Osteoblast (primary cell): ENCODE data around the gene KDM4F. TPM values are rescaled to one million over a fixed set of nuclear protein-coding genes. Genes with fewer than 3 reads are reported as not detected.

ENCODE experiments used
- DNase-seq: peaks from one replicate; pipeline ENCODE4 v3.0.0; 2011; ENCODE audit warnings: low spot score, mixed read lengths; ENCODE audit not compliant: insufficient read length; ENCODE audit errors: missing footprints
- H2AFZ ChIP-seq: 2 replicates; pipeline ENCODE4 v1.6.0; 2011; ENCODE audit warnings: mild to moderate bottlenecking, low read length
- H3K27ac ChIP-seq: 2 replicates; pipeline ENCODE4 v1.5.1; 2011; ENCODE audit warnings: mild to moderate bottlenecking, low read depth, low read length, moderate library complexity
- H3K27me3 ChIP-seq: 2 replicates; pipeline ENCODE4 v1.6.0; 2012; ENCODE audit warnings: mild to moderate bottlenecking, control low read depth, inconsistent platforms, low read length, moderate library complexity; ENCODE audit not compliant: insufficient read depth
- H3K36me3 ChIP-seq: 2 replicates; pipeline ENCODE4 v1.5.1; 2011; ENCODE audit warnings: mild to moderate bottlenecking, low read length, control low read depth, moderate library complexity; ENCODE audit not compliant: insufficient read depth
- H3K4me1 ChIP-seq: 2 replicates; pipeline ENCODE4 v1.5.1; 2011; ENCODE audit warnings: mild to moderate bottlenecking, low read length, control low read depth, moderate library complexity; ENCODE audit not compliant: insufficient read depth
- H3K4me2 ChIP-seq: 2 replicates; pipeline ENCODE4 v1.6.0; 2011; ENCODE audit warnings: mild to moderate bottlenecking, low read length; ENCODE audit not compliant: insufficient read depth
- H3K4me3 ChIP-seq: fragments of 200-600 bp; sonication (generic); 3 replicates; pipeline ENCODE4 v1.5.1; 2012; ENCODE audit warnings: mild to moderate bottlenecking, low read length, inconsistent platforms; ENCODE audit not compliant: insufficient read depth
- H3K79me2 ChIP-seq: 2 replicates; pipeline ENCODE4 v1.6.0; 2012; ENCODE audit warnings: mild to moderate bottlenecking, low read length, control low read depth, inconsistent platforms; ENCODE audit not compliant: insufficient read depth
- H3K9me3 ChIP-seq: 2 replicates; pipeline ENCODE4 v1.5.1; 2011; ENCODE audit warnings: low read depth, low read length, control low read depth
- H4K20me1 ChIP-seq: 2 replicates; pipeline ENCODE4 v1.6.0; 2012; ENCODE audit warnings: mild to moderate bottlenecking, low read length, control low read depth; ENCODE audit not compliant: insufficient read depth
- total RNA-seq: library from RNA; depleted of rRNA; stranded (reverse); fragments of >200 nt; gene quantifications from 2 replicates; pipeline ENCODE4 v1.2.3, GENCODE V29; 2012
- TF ChIP-seq, protein P1 (sequence below): IDR thresholded peaks from 2 replicates; pipeline ENCODE4 v1.5.1; 2011; ENCODE audit warnings: mild to moderate bottlenecking, low read depth, low read length, moderate library complexity; ENCODE audit errors: extremely low read depth

KDM4F gene
- total RNA-seq, 1 donor: not detected

DNA sequence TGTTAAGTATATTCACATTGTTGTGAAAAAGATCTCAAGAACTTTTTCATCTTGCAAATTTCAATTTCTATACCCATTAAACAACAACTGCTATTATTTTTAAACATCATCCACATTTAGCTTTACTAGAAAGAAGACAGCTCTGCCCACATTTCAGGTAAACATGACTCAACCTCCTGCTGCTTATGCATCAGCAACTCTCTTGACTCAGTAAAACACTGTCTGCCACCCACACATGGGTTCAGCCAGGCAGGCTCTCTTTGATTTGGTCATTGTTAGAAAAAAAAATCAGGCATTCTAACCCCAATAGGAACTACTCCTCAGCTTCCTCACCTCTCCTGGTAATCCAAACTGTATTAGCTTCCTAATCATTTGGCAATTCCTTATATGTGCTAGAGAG lies 35.3 kb downstream of the KDM4F start:
- no peak overlapping the region for H3K4me3 ChIP-seq
- DNase-seq: peak; percentile 79
- H3K9me3 ChIP-seq: no peaks in the 10 kb centered on the region
- H4K20me1 ChIP-seq: no peaks in the 10 kb centered on the region
- H3K4me2 ChIP-seq: peak overlapping the region; percentile 7
- H2AFZ ChIP-seq: no peak overlapping the region
- no peaks in the 10 kb centered on the region for H3K36me3 ChIP-seq
- H3K4me1 ChIP-seq: peaks cover 12% of the 10 kb centered on the region
- TF ChIP-seq, protein P1, sequence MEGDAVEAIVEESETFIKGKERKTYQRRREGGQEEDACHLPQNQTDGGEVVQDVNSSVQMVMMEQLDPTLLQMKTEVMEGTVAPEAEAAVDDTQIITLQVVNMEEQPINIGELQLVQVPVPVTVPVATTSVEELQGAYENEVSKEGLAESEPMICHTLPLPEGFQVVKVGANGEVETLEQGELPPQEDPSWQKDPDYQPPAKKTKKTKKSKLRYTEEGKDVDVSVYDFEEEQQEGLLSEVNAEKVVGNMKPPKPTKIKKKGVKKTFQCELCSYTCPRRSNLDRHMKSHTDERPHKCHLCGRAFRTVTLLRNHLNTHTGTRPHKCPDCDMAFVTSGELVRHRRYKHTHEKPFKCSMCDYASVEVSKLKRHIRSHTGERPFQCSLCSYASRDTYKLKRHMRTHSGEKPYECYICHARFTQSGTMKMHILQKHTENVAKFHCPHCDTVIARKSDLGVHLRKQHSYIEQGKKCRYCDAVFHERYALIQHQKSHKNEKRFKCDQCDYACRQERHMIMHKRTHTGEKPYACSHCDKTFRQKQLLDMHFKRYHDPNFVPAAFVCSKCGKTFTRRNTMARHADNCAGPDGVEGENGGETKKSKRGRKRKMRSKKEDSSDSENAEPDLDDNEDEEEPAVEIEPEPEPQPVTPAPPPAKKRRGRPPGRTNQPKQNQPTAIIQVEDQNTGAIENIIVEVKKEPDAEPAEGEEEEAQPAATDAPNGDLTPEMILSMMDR: no peak
- H3K79me2 ChIP-seq: no peaks in the 10 kb centered on the region
- H3K27ac ChIP-seq: no peak overlapping the region
- no peaks in the 10 kb centered on the region for H3K27me3 ChIP-seq

DNA sequence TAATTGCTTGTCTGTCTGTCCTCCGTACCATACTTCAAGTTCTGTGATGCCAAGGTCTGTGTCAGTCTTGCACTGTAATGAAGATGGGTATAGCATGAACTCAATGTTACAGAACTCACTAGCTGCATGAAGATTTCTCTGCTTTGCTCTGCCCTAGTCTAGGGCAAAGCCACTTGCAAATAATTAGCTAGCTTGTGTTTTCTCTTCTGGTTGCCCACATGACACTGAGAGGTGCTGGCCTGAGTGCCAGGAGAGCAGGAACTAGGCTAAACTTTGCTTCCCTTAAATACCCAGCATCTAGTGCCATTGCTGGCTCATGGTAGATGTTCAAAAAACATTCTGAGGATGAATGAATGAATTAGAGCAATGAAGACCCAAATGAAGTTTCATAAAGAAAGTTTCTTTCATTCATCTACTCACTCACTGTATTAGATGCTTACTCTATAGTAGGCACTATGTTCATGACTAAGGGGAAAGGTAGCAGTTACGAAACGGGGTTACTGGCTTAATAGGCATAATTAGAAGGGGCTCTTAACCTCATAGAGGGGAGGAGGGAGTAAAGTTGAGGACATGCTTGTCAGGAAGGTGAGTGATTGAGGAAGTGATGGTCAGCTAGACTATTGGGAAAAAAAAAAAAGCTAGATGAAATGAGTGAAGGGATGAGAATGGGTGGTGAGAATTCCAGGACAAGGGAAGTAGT lies 36.0 kb downstream of the KDM4F start:
- TF ChIP-seq, protein P1: no peak
- Histone ChIP-seq H3K27me3 (no peaks in the 10 kb centered on the region), H3K4me3 (no peak overlapping the region), H3K79me2 (no peaks in the 10 kb centered on the region), H3K4me1 (peaks cover 12% of the 10 kb centered on the region), H3K36me3 (no peaks in the 10 kb centered on the region), H4K20me1 (no peaks in the 10 kb centered on the region), H3K4me2 (no peak overlapping the region), H3K9me3 (no peaks in the 10 kb centered on the region), H3K27ac (no peak overlapping the region), H2AFZ (no peak overlapping the region)
- DNase-seq: no peak

DNA sequence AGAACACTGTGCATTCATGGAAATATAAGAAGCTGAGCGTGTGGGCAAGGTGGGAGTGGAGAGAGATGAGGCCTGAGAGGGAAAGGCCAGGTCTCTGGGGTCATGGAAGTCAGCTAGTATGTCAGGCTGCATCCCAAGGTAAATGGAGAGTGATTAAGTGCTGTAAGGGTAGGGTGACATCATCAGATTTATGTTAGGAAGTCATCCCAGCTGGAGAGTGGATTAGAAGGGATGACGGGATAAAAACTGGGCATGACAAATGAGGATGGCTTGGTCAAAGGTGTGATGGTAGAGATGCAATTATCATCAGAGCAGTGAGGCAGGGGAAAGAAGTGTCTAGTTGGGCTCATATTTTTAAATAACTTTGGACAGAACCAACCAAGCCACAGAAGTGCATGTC lies 36.9 kb downstream of the KDM4F start:
- Histone ChIP-seq H3K4me1 (peaks cover 20% of the 10 kb centered on the region), H3K4me3 (no peak overlapping the region), H3K27me3 (no peaks in the 10 kb centered on the region), H3K9me3 (no peaks in the 10 kb centered on the region), H3K79me2 (peaks cover 5% of the 10 kb centered on the region), H3K4me2 (no peak overlapping the region), H3K36me3 (no peaks in the 10 kb centered on the region), H4K20me1 (no peaks in the 10 kb centered on the region), H2AFZ (no peak overlapping the region), H3K27ac (no peak overlapping the region)
- no peak for DNase-seq
- TF ChIP-seq, protein P1: no peak

DNA sequence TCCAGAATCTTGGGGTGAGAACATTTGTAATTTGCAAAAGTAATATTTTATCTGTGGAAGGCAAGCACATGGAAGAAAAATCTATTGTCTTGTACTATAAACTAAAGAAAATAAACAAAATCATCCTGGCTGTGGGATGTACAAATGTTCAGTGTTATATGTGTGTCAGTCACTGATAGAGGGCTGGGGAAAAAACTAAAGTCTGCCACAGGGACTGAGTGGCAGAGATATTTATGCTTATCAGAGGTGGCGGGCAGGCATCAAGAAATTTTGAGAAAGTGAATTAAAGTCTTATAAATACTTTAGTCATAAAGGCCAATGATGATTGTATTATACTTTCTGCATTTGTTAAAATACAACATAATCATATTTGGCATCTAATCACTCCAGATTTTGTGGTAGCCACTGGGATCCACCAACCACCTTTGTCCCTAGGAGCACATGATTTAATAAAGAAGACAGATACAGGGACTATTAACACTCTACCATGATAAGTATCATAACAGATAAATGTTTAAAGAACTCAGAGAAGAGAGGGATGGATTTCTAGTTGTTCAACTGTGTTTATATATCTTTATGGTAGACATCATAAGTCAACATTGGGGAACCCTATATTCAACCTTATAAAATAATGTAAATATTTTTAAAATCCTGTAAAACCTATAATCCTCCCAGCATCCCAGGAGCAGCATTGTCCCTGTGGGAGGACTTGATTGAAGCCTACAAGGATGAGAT lies 37.8 kb downstream of the KDM4F start:
- H2AFZ ChIP-seq: no peak overlapping the region
- no peaks in the 10 kb centered on the region for H3K9me3 ChIP-seq
- no peak overlapping the region for H3K4me3 ChIP-seq
- DNase-seq: no peak
- H4K20me1 ChIP-seq: peaks cover under 1% of the 10 kb centered on the region
- H3K4me2 ChIP-seq: no peak overlapping the region
- H3K27ac ChIP-seq: no peak overlapping the region
- H3K4me1 ChIP-seq: peaks cover 22% of the 10 kb centered on the region
- peaks cover 13% of the 10 kb centered on the region for H3K79me2 ChIP-seq
- H3K36me3 ChIP-seq: no peaks in the 10 kb centered on the region
- TF ChIP-seq, protein P1: no peak
- H3K27me3 ChIP-seq: no peaks in the 10 kb centered on the region
